SK-N-SH treated with all-trans-retinoic acid at 6 μM for 48 hours (cell line): Measurements from ENCODE around the gene MXRA7.

Experiments
- ATAC-seq: fragments of 200-7000 bp; cut with Tn5 transposase; 3 replicates; pipeline ENCODE4 v1.9.1; 2020; ENCODE audit warnings: mild to moderate bottlenecking, moderate library complexity
- ARNTL ChIP-seq: fragments of 450-650 bp; formaldehyde crosslinking; IDR thresholded peaks from 2 replicates; pipeline ENCODE4 v1.5.0; 2020; ENCODE audit warnings: low read depth, mild to moderate bottlenecking, moderate library complexity, borderline replicate concordance
- BACH2 ChIP-seq: fragments of 250-450 bp; sonication (Bioruptor Pico); IDR thresholded peaks from 2 replicates; pipeline ENCODE4 v1.9.0; 2021; ENCODE audit warnings: mild to moderate bottlenecking, borderline replicate concordance
- CREB5 ChIP-seq: fragments of 250-450 bp; sonication (Bioruptor Pico); IDR thresholded peaks from 2 replicates; pipeline ENCODE4 v1.5.1; 2020; ENCODE audit warnings: low read depth, mild to moderate bottlenecking, moderate library complexity
- CSDC2 ChIP-seq: fragments of 250-450 bp; sonication (Bioruptor Pico); IDR thresholded peaks from 2 replicates; pipeline ENCODE4 v1.5.0; 2020; ENCODE audit warnings: mild to moderate bottlenecking, moderate library complexity
- ESRRG ChIP-seq: fragments of 250-450 bp; sonication (Bioruptor Pico); IDR thresholded peaks from 2 replicates; pipeline ENCODE4 v1.6.1; 2021; ENCODE audit warnings: mild to moderate bottlenecking
- GLIS3 ChIP-seq: fragments of 250-450 bp; sonication (Bioruptor Pico); IDR thresholded peaks from 2 replicates; pipeline ENCODE4 v1.5.0; 2020; ENCODE audit warnings: mild to moderate bottlenecking, moderate library complexity
- ISL1 ChIP-seq: fragments of 250-450 bp; sonication (Bioruptor Pico); IDR thresholded peaks from 2 replicates; pipeline ENCODE4 v2.1.2; 2022; ENCODE audit warnings: mild to moderate bottlenecking, moderate library complexity
- OSR1 ChIP-seq: fragments of 250-450 bp; sonication (Bioruptor Pico); IDR thresholded peaks from 2 replicates; pipeline ENCODE4 v1.8.0; 2022; ENCODE audit warnings: moderate library complexity, mild to moderate bottlenecking, inconsistent platforms
- POU6F1 ChIP-seq: fragments of 250-450 bp; sonication (Bioruptor Pico); IDR thresholded peaks from 2 replicates; pipeline ENCODE4 v1.8.0; 2021; ENCODE audit warnings: low read depth, mild to moderate bottlenecking, moderate library complexity, borderline replicate concordance
- PPARA ChIP-seq: fragments of 250-450 bp; sonication (Bioruptor Pico); IDR thresholded peaks from 2 replicates; pipeline ENCODE4 v1.5.0; 2020; ENCODE audit warnings: mild to moderate bottlenecking, borderline replicate concordance
- RARB ChIP-seq: fragments of 250-450 bp; sonication (Bioruptor Pico); IDR thresholded peaks from 2 replicates; pipeline ENCODE4 v1.8.0; 2021; ENCODE audit warnings: mild to moderate bottlenecking, moderate library complexity
- TOX ChIP-seq: fragments of 250-450 bp; sonication (Bioruptor Pico); IDR thresholded peaks from 2 replicates; pipeline ENCODE4 v1.8.0; 2021; ENCODE audit warnings: mild to moderate bottlenecking, moderate library complexity, borderline replicate concordance
- ZFP3 ChIP-seq: fragments of 250-450 bp; sonication (Bioruptor Pico); IDR thresholded peaks from 2 replicates; pipeline ENCODE4 v1.5.0; 2020; ENCODE audit warnings: mild to moderate bottlenecking, moderate library complexity
- ZNF70 ChIP-seq: fragments of 450-650 bp; formaldehyde crosslinking; IDR thresholded peaks from 2 replicates; pipeline ENCODE4 v1.5.0; 2020; ENCODE audit warnings: mild to moderate bottlenecking, moderate library complexity
- TF ChIP-seq, protein P1 (sequence below): fragments of 250-450 bp; sonication (Bioruptor Pico); IDR thresholded peaks from 2 replicates; pipeline ENCODE4 v1.5.1; 2021; ENCODE audit warnings: mild to moderate bottlenecking, moderate library complexity
- TF ChIP-seq, protein P2 (sequence below): fragments of 250-450 bp; sonication (Bioruptor Pico); IDR thresholded peaks from 2 replicates; pipeline ENCODE4 v1.5.0; 2020; ENCODE audit warnings: mild to moderate bottlenecking, moderate library complexity

Gene MXRA7

GRCh38 chr17:76704805-76705204 is 6.0 kb downstream of the MXRA7 start (continued):
- TF ChIP-seq CREB5 (CRISPR knock-in tag) (no peak), ZFP3 (CRISPR knock-in tag) (no peak), PPARA (CRISPR knock-in tag) (no peak), BACH2 (CRISPR knock-in tag) (no peak)
- TF ChIP-seq, protein P1, sequence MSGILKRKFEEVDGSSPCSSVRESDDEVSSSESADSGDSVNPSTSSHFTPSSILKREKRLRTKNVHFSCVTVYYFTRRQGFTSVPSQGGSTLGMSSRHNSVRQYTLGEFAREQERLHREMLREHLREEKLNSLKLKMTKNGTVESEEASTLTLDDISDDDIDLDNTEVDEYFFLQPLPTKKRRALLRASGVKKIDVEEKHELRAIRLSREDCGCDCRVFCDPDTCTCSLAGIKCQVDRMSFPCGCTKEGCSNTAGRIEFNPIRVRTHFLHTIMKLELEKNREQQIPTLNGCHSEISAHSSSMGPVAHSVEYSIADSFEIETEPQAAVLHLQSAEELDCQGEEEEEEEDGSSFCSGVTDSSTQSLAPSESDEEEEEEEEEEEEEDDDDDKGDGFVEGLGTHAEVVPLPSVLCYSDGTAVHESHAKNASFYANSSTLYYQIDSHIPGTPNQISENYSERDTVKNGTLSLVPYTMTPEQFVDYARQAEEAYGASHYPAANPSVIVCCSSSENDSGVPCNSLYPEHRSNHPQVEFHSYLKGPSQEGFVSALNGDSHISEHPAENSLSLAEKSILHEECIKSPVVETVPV (CRISPR knock-in tag) = no peak
- TF ChIP-seq, all 23 proteins: peak for 0

GRCh38 chr17:76702941-76703637 is 7.7 kb downstream of the MXRA7 start:
- TF ChIP-seq ARNTL (CRISPR knock-in tag) (no peak), CREB5 (CRISPR knock-in tag) (no peak), OSR1 (CRISPR knock-in tag) (no peak), BACH2 (CRISPR knock-in tag) (no peak), GLIS3 (CRISPR knock-in tag) (no peak), ZNF70 (CRISPR knock-in tag) (no peak), PPARA (CRISPR knock-in tag) (no peak), TOX (CRISPR knock-in tag) (no peak), ESRRG (CRISPR knock-in tag) (no peak)
- TF ChIP-seq, protein P1 (CRISPR knock-in tag) = no peak
- TF ChIP-seq, protein P2, sequence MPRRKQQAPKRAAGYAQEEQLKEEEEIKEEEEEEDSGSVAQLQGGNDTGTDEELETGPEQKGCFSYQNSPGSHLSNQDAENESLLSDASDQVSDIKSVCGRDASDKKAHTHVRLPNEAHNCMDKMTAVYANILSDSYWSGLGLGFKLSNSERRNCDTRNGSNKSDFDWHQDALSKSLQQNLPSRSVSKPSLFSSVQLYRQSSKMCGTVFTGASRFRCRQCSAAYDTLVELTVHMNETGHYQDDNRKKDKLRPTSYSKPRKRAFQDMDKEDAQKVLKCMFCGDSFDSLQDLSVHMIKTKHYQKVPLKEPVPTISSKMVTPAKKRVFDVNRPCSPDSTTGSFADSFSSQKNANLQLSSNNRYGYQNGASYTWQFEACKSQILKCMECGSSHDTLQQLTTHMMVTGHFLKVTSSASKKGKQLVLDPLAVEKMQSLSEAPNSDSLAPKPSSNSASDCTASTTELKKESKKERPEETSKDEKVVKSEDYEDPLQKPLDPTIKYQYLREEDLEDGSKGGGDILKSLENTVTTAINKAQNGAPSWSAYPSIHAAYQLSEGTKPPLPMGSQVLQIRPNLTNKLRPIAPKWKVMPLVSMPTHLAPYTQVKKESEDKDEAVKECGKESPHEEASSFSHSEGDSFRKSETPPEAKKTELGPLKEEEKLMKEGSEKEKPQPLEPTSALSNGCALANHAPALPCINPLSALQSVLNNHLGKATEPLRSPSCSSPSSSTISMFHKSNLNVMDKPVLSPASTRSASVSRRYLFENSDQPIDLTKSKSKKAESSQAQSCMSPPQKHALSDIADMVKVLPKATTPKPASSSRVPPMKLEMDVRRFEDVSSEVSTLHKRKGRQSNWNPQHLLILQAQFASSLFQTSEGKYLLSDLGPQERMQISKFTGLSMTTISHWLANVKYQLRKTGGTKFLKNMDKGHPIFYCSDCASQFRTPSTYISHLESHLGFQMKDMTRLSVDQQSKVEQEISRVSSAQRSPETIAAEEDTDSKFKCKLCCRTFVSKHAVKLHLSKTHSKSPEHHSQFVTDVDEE (CRISPR knock-in tag) = no peak
- TF ChIP-seq, all 23 proteins: peak for 0
- ATAC-seq = no peak

- TF ChIP-seq CSDC2 (CRISPR knock-in tag) (no peak), ISL1 (CRISPR knock-in tag) (no peak), POU6F1 (no peak), RARB (CRISPR knock-in tag) (no peak), GLIS3 (CRISPR knock-in tag) (no peak)
- TF ChIP-seq, protein P2 (CRISPR knock-in tag) = no peak
- ATAC-seq = no peak
Measured at GRCh38 chr17:76702076-76702475, 8.7 kb downstream of the MXRA7 start.
